Mesothelial cell of epicardium (in vitro differentiated cells): ENCODE results near the gene TMEM223. TPM values are rescaled to one million over a fixed set of nuclear protein-coding genes. Genes with fewer than 3 reads are reported as not detected.
A peak's percentile ranks its signal among the peaks of the same experiment; 100 is the strongest.
"Not testable (repeated sequence)": the region's sequence is repeated elsewhere in the genome, so short reads cannot be mapped to it uniquely, and the experiment has no call there.

ENCODE experiments used
- DNase-seq, 2 experiments: peaks; one replicate each; pipeline ENCODE4 v3.0.0; 2021; ENCODE audit warnings: low spot score in 2 of 2; ENCODE audit not compliant: unreplicated experiment in 2 of 2
- H3K27ac Mint-ChIP-seq: 2 replicates; pipeline ENCODE4 v1.8.0; 2021; ENCODE audit warnings: mixed read lengths
- H3K27me3 Mint-ChIP-seq: 2 replicates; pipeline ENCODE4 v1.8.0; 2021; ENCODE audit warnings: low read depth, mixed read lengths
- H3K36me3 Mint-ChIP-seq: 2 replicates; pipeline ENCODE4 v1.8.0; 2021; ENCODE audit warnings: mixed read lengths
- H3K4me1 Mint-ChIP-seq: 2 replicates; pipeline ENCODE4 v1.8.0; 2021; ENCODE audit warnings: mixed read lengths
- H3K4me3 Mint-ChIP-seq: 2 replicates; pipeline ENCODE4 v1.8.0; 2021; ENCODE audit warnings: mild to moderate bottlenecking, moderate library complexity, mixed read lengths
- H3K9me3 Mint-ChIP-seq: 2 replicates; pipeline ENCODE4 v1.8.0; 2021; ENCODE audit warnings: mixed read lengths
- CTCF ChIP-seq: fragments of 200-600 bp; sonication (generic); IDR thresholded peaks from one replicate; pipeline ENCODE4 v1.5.0; 2021; ENCODE audit warnings: antibody characterized with exemption; ENCODE audit not compliant: unreplicated experiment
- total RNA-seq: library from RNA; stranded (reverse); gene quantifications from 3 replicates; pipeline ENCODE4 v1.2.1, GENCODE V29; 2021

The TMEM223 gene
- total RNA-seq, 1 donor from 2014 or later, result 17.4 TPM

GRCh38 chr11:62831520-62832335 is 39.9 kb upstream of the TMEM223 start, which contains the start of gene STX5:
Gene STX5 (minus strand): TSS chr11:62832051. CDS start chr11:62831243, 808 bp downstream.
- Mint-ChIP-seq H3K27me3 (no peaks in the 10 kb centered on the region), H3K27ac (peak within 1 kb of the TSS; percentile 100), H3K36me3 (peaks cover 16% of the 10 kb centered on the region), H3K9me3 (no peaks in the 10 kb centered on the region), H3K4me1 (peaks cover 23% of the 10 kb centered on the region), H3K4me3 (peak within 1 kb of the TSS; percentile 95)
- DNase-seq, result peak; percentile 98 to 99
- TF ChIP-seq CTCF, result no peak

DNA sequence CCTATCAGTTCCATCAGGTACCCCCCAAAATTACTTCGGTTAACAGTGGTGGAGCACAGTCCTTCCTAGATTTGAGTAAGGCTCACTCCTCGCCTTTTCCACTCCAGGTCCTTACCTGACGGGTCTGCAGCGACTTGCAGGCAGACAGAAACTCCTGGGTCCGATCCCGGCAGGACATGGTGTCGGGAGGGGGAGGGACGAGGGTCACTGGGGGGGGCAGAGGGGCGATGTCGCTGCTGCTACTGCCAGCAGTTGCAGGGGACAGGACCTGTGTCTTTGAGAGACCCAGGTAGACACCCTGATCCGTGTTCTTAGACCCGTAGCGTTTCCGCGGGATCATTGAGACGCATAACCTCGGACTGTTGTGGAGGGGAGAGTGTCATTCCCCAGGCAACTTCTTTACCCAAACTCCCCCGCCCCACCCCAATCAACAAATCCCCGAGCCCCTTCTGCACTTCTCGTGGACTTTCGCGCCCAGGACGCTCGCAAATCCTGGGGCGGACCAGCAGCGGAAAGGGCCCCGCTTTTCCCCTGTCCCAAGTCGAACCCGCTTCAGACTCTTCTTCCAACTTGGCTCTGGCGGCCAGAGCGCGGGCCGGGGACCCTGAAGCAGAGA is 39.2 kb upstream of the TMEM223 start:
- no peaks in the 10 kb centered on the region for H3K27me3 Mint-ChIP-seq
- H3K4me1 Mint-ChIP-seq, result peaks cover 23% of the 10 kb centered on the region
- peak overlapping the region; percentile 95 for H3K4me3 Mint-ChIP-seq
- H3K27ac Mint-ChIP-seq, result peak overlapping the region; percentile 100
- no peak for DNase-seq
- H3K36me3 Mint-ChIP-seq, result peaks cover 16% of the 10 kb centered on the region
- no peaks in the 10 kb centered on the region for H3K9me3 Mint-ChIP-seq
- no peak for TF ChIP-seq CTCF

GRCh38 chr11:62828130-62828529 is 36.3 kb upstream of the TMEM223 start:
- H3K27me3 Mint-ChIP-seq, H3K9me3 Mint-ChIP-seq, DNase-seq, H3K4me3 Mint-ChIP-seq, H3K27ac Mint-ChIP-seq: not testable (repeated sequence)
- H3K36me3 Mint-ChIP-seq, result peaks cover 30% of the 10 kb centered on the region
- H3K4me1 Mint-ChIP-seq, result peaks cover 17% of the 10 kb centered on the region

DNA sequence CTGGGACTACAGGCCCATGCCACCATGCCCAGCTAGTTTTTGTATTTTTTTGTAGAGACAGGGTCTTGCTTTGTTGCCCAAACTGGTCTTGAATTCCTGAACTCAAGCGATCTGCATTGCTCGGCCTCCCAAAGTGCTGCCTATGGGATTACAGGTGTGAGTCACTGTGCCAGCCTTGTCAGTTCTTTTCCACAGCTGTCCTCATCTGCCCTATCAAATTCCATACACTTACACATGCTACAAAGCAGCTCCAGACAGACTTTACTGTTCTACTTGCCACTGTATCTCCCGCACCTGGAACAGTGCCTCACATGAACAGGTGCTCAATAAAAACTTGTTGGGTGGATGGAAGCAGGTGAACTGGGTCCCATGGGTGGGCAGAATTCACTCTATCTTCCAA is 31.9 kb upstream of the TMEM223 start:
- Mint-ChIP-seq H3K27ac (no peak overlapping the region), H3K27me3 (no peaks in the 10 kb centered on the region), H3K9me3 (no peaks in the 10 kb centered on the region), H3K36me3 (peaks cover 48% of the 10 kb centered on the region), H3K4me3 (no peak overlapping the region), H3K4me1 (no peaks in the 10 kb centered on the region)
- TF ChIP-seq CTCF, result no peak
- no peak for DNase-seq

GRCh38 chr11:62817129-62817528 is 25.3 kb upstream of the TMEM223 start:
- Mint-ChIP-seq H3K4me1 (no peaks in the 10 kb centered on the region), H3K27me3 (no peaks in the 10 kb centered on the region), H3K36me3 (peaks cover 27% of the 10 kb centered on the region), H3K4me3 (no peak overlapping the region), H3K27ac (no peak overlapping the region), H3K9me3 (no peaks in the 10 kb centered on the region)
- DNase-seq, result no peak
- TF ChIP-seq CTCF, result no peak

GRCh38 chr11:62816557-62816956 is 24.8 kb upstream of the TMEM223 start:
- TF ChIP-seq CTCF, result no peak
- H3K27me3 Mint-ChIP-seq, result no peaks in the 10 kb centered on the region
- DNase-seq, result no peak
- no peak overlapping the region for H3K27ac Mint-ChIP-seq
- no peaks in the 10 kb centered on the region for H3K4me1 Mint-ChIP-seq
- peaks cover 26% of the 10 kb centered on the region for H3K36me3 Mint-ChIP-seq
- H3K4me3 Mint-ChIP-seq, result no peak overlapping the region
- H3K9me3 Mint-ChIP-seq, result no peaks in the 10 kb centered on the region
